ENCODE data around the gene MAPK7. TPM values are rescaled to one million over a fixed set of nuclear protein-coding genes. Genes with fewer than 3 reads are reported as not detected.

The MAPK7 gene
- total RNA-seq, 2 experiments from 2014 or later: 8.1 to 19.3 TPM

DNA sequence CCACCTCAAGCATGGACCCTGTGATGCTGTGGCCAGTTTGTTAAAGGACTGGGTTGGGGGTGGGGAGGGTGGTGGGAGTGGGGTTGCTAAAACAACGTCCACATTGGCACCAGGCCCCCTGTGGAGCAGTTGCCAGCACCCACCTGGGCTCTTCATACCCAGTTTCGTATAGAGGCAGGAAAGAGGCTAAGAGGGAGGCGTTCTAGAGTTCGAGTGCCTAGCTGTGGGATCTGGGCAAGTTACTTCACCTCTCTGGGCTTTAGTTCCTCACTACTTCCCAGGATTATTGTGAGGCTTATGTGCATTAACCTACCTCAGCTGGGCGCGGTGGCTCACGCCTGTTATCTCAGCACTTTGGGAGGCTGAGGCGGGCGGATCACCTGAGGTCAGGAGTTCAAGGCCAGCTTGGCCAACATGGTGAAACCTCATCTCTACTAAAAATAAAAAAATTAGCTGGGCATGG, 7.3 kb downstream of the MAPK7 start:
- H3K9me3 ChIP-seq (ENCODE audit: low read length): no peaks in the 10 kb centered on the region
- no peak for DNase-seq (ENCODE audit: low spot score)
- CTCF ChIA-PET (ENCODE audit: unreplicated experiment): no interaction called here
- H3K9me2 ChIP-seq (ENCODE audit: insufficient read depth, low read length): no peaks in the 10 kb centered on the region
- intact Hi-C loops (cut with micrococcal nuclease; ENCODE audit: unreplicated experiment): no loop called here
- peaks cover 22% of the 10 kb centered on the region; the same call in 1 of the 2 replicates for H3K36me3 ChIP-seq (ENCODE audit: insufficient read depth, low read length)
- H3K4me3 ChIP-seq (ENCODE audit: low read depth, low read length, poor library complexity, severe bottlenecking): no peak overlapping the region
- no TSS peak for BruUV-seq (replicated peaks)
- POLR2A ChIA-PET: interaction anchor here (1.2 kb wide), 1 partner anchor 9 kb away, joined by 3 read pairs; no protein-coding TSS in a partner anchor
- no peak overlapping the region for H3K4me2 ChIP-seq (ENCODE audit: low read length)
- H2AFZ ChIP-seq (ENCODE audit: low read length): no peak overlapping the region
- no peaks in the 10 kb centered on the region for H3K79me2 ChIP-seq (ENCODE audit: insufficient read depth, low read depth, low read length)
- H4K20me1 ChIP-seq (ENCODE audit: insufficient read depth, low read length): no peaks in the 10 kb centered on the region
- no peak for TF ChIP-seq EZH2phosphoT487 (IDR thresholded peaks at IDR 0.05; ENCODE audit: borderline replicate concordance, low read depth, low read length)
- TF ChIP-seq, protein P1, sequence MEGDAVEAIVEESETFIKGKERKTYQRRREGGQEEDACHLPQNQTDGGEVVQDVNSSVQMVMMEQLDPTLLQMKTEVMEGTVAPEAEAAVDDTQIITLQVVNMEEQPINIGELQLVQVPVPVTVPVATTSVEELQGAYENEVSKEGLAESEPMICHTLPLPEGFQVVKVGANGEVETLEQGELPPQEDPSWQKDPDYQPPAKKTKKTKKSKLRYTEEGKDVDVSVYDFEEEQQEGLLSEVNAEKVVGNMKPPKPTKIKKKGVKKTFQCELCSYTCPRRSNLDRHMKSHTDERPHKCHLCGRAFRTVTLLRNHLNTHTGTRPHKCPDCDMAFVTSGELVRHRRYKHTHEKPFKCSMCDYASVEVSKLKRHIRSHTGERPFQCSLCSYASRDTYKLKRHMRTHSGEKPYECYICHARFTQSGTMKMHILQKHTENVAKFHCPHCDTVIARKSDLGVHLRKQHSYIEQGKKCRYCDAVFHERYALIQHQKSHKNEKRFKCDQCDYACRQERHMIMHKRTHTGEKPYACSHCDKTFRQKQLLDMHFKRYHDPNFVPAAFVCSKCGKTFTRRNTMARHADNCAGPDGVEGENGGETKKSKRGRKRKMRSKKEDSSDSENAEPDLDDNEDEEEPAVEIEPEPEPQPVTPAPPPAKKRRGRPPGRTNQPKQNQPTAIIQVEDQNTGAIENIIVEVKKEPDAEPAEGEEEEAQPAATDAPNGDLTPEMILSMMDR (conservative IDR thresholded peaks at IDR 0.05; ENCODE audit: low read length): no peak
- H3K27ac ChIP-seq (ENCODE audit: low read depth, low read length, poor library complexity, severe bottlenecking): no peak overlapping the region
- H3K4me1 ChIP-seq (ENCODE audit: insufficient read depth, low read length, poor library complexity, severe bottlenecking): peaks cover 11% of the 10 kb centered on the region

DNA sequence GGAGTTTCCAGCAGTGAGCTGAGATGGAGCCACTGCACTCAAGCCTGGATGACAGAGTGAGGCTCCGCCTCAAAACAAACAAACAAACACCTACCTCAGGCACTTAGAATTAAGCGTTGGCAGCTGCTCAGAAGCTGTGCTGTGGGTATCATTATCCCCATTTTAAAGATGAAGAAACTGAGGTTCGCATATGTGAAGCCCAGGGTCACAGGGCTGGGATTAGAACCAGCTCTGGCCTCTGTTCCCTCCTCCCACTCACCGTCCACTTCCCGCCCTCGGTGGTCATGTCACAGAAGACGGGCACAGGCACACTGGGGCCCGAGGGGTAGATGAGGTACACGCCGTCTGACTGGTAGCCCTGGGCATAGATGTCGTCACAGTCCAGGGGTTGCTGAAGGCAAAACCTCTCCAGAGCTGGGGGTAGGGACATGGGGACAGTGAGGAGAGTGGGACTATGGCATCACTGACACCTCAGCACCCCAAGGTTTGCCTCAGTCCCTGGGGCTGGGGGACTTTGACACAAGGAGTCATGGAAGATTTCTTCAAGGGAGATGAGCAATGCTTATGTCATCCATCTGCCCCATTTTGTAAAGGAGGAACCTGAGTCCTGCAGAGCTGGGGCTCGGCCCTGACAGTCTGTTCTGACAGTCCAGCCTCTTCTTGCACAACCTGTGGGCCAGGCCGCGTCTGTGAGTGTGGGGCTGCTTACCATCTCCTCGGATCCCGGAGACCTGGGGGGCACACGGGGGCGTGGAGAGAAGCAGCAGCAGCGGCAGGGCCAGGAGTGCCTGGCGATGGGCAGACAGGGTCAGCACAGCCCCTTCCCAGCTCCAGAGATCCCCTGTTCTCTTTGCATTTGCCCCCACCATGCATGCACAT, 8.0 kb downstream of the MAPK7 start:
- no peak overlapping the region for H3K4me2 ChIP-seq (ENCODE audit: low read length)
- BruUV-seq (replicated peaks): no TSS peak
- CTCF ChIA-PET (ENCODE audit: unreplicated experiment): interaction anchor here (0.8 kb wide), 1 partner anchor 8 kb away, joined by 3 read pairs; the partner anchor contains the start of gene MAPK7

More for the DNA sequence above, 8.0 kb downstream of the MAPK7 start:
- Histone ChIP-seq H3K4me3 (ENCODE audit: low read depth, low read length, poor library complexity, severe bottlenecking) (no peak overlapping the region), H3K27ac (ENCODE audit: low read depth, low read length, poor library complexity, severe bottlenecking) (no peak overlapping the region), H2AFZ (ENCODE audit: low read length) (no peak overlapping the region), H3K9me3 (ENCODE audit: low read length) (no peaks in the 10 kb centered on the region), H3K79me2 (ENCODE audit: insufficient read depth, low read depth, low read length) (no peaks in the 10 kb centered on the region), H3K4me1 (ENCODE audit: insufficient read depth, low read length, poor library complexity, severe bottlenecking) (peaks cover 11% of the 10 kb centered on the region), H3K9me2 (ENCODE audit: insufficient read depth, low read length) (no peaks in the 10 kb centered on the region), H4K20me1 (ENCODE audit: insufficient read depth, low read length) (no peaks in the 10 kb centered on the region), H3K36me3 (ENCODE audit: insufficient read depth, low read length) (peaks cover 15% of the 10 kb centered on the region; the same call in 1 of the 2 replicates)
- TF ChIP-seq, protein P1 (conservative IDR thresholded peaks at IDR 0.05; ENCODE audit: low read length): no peak
- no peak for TF ChIP-seq EZH2phosphoT487 (IDR thresholded peaks at IDR 0.05; ENCODE audit: borderline replicate concordance, low read depth, low read length)
- POLR2A ChIA-PET: interaction anchor here (0.6 kb wide), 1 partner anchor 535 kb away, joined by 3 read pairs; no protein-coding TSS in a partner anchor
- intact Hi-C loops (cut with micrococcal nuclease; ENCODE audit: unreplicated experiment): no loop called here
- DNase-seq (ENCODE audit: low spot score): no peak
